GM19193 (cell line): ENCODE measurements around the gene PLRG1.
A peak's percentile ranks its signal among the peaks of the same experiment; 100 is the strongest.

Source experiments
- POLR2A ChIP-seq: IDR thresholded peaks from 4 replicates; pipeline ENCODE4 v1.6.1; 2011; ENCODE audit not compliant: insufficient read depth, insufficient read length; ENCODE audit errors: extremely low read depth

The PLRG1 gene

DNA sequence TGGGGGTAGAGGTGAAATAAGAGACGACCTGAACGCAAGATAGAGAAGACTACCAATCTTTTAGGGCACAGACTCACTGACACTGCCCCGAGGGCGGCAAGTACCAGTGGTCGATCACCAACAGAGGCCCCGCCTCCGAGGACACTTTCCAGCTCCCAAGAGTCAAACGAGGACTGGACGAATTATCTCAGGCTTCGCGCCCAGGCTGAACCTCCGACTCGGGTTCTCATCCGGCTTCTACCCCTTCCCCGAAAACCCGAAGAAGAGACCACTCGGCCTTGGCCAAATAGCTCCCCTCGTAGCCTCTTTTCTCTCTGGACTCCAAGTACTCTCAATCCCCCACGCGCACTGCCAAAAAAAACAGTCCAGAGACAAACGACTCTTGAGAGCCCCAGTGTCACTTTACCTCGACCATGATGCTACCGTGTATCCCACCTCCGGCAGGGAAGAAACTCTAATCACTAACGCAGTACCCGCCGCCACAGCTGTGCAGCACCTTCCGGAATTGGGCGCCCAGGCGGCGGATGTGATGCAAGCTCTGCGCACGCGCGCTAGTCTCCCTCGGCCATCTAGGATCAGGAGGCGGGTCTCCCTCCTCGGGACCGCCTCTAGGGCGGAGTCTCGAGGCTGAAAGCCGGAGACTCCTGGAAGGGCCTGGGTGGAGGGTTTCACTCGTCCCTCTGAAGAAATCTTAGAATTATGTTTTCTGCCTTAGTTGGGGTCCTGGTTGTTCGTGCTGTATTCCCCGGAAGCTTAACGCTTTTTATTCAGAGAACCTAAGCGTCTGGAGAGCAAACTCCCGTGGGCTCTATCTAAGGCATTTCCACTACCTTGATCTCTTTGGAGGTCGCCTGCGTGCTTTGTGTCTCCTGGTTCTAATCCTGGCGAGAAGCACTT lies at the start of gene PLRG1:
Gene PLRG1, minus strand, starts transcription at position 507 of the 897 bp plus-strand sequence. Its CDS starts 92 bp downstream, at position 415.
- peak; percentile 86 for TF ChIP-seq POLR2A

DNA sequence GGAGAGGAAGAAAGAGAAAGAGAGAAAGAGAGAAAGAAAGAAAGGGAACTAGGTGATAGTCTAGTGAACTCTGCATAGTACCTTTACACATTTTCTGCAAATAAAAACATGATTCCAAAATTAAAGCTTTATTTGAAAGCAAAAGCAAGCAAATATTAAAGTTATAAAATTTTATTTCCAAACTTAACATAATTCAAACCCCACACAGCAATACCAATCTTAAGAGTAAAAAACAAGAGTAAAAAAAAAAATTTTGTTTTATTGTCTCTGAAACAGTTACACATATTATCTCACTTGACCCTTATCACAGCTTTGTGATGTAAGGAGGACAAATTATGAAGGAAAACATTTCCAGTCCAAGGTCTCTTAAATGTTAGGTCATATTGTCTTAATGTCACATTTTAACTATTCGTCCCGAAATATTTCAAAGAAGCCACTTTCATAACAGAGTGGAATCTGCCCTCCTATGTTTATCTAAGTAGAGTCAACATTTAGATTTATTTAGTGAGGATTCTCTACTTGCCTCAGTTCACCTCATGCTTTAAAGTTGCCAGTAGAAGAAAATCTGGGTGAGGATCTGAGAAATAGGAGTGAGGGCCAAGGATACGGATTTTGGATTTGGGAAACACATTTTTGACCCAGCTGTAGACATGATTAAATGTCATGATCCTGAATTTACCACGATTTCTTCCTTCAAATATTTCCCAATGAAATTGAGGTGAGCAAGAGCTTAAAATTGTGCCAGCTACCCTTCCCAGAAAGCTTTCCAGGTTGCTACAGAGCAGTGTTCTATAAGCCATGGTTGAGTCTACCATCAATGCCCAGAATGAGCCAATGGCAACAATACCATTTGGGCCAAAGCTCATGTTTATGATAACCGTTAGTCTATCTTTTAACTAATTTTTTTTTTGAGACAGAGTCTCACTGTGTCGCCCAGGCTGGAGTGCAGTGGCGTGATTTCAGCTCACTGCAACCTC lies 47.9 kb upstream of the PLRG1 start:
- TF ChIP-seq POLR2A: no peak

DNA sequence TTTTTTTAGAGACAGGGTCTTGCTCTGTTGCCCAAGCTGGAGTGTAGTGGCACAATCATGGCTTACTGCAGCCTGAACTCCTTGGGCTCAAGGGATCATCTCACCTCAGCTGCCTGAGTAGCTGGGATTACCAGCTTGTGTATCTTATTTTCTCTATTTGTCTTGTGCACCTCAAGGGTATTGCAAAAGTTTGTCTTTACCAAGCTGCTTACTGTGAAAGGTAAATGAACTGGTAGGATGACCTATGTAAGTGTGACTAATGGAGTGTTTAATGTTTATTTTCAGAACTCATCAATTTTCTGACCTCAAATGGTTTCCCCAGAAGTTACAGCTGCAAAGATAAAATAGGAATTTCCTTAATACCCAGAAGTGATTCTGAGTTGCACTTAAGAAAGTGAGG lies 45.6 kb upstream of the PLRG1 start:
- TF ChIP-seq POLR2A: no peak

DNA sequence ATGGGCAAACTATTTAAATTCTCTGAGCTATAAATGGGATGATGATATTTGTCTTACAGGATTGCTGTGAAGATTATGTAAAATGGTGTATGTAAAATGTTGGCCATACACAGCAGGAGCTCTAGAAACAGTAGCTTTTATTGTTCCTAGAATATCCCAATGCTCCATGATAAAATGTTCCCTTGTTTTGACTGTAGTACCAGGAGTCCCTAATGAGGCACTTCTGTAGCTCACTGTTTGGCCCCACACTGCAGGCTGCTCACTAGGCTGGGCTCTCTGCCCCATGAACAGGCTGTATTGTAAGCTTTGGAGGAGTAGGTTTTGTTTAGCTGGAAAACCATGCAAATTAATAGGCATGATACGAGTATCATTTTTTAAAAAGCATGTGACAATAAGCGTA lies 43.7 kb upstream of the PLRG1 start:
- no peak for TF ChIP-seq POLR2A

DNA sequence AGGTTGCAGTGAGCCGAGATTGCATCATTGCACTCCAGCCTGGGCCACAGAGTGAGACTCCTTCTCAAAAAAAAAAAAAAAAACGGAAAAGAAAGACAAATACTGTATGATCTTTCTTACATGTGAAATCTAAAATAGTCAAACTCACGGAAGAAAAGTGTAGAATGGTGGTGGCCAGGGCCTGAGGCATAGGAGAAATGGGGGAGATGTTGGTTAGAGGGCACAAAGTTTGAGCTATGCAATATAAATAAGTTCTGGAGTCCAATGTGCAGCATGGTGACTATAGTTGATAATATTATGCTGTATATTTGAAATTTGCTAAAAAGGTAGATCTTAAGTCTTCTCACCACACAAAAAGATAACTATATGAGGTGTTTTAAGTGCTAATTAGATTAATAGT lies 41.7 kb upstream of the PLRG1 start:
- TF ChIP-seq POLR2A: no peak

DNA sequence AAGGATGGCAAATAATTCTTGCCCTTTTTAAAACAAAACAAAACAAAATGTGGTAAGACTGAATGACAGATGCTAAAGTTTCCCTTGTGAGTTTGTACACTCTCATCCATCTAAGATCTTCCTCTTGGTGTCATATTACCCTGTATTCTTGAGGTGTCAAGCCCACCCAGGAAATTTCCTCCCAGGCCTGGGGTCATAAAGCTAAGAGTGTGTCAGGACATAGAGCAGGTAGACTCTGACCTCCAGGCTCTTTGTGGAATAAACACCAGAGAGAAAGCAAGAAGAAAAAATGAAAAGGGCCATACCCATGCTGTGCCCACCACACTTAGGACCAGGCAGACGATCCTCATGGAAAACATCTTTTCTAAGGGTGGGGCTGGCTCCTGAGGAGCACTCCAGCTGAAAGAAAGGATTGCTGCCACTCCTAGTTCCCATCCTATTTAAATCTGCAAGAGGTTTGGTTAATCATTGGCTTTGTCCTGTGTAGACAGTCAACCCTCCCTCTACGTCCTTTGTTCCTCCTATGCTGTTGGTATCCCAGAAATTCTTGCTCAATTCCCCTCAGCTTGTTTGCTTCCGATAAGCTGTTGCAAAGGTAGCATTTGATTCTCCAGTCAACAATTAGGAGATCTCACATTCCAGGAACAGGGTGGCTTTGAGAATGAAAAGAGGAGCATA lies 40.3 kb upstream of the PLRG1 start, which contains the start of gene FGA:
Gene FGA, minus strand, starts transcription at position 414 of the 678 bp plus-strand sequence. Its CDS starts 55 bp downstream, at position 359.
- no peak for TF ChIP-seq POLR2A

DNA sequence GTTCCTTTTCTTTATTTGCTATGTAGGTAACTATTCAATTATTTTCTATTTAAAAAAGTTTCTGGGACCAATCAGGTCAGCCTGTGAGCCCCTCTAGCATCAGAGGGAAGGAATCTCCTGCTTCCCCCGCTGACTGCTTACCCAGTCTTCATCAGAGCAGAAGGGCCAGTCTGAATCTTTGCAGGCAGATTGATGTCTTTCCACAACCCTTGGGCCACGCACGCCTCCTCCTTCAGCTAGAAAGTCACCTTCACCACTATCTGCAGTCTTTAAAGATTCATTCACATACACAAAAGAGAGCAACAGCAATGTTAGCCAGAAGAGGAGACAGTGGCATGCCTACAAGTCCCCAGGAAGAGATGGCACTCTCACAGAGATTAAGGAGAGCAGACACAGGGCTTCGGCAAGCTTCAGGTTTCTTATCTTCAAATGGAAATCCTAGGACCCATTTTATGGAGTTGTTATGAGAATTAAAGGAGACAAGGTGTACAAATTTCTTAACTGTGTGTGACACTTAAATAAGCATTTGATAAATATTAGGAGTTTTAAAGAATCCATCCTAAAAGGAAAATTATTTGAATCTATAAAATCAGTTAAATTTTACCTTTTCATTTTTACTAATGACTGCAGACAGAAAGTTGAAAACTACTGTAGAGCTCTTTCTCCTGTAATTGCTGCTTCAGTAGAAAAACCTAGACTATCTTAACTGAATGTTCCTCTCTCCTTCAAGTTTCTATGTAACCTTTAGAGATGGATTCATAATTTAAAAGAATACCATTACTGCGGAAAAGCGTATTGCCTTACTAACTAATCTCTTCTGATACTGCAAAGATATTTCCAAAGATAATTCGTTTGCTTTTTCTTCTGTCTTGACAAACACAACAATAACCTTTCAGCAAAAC lies 39.3 kb upstream of the PLRG1 start:
- no peak for TF ChIP-seq POLR2A

DNA sequence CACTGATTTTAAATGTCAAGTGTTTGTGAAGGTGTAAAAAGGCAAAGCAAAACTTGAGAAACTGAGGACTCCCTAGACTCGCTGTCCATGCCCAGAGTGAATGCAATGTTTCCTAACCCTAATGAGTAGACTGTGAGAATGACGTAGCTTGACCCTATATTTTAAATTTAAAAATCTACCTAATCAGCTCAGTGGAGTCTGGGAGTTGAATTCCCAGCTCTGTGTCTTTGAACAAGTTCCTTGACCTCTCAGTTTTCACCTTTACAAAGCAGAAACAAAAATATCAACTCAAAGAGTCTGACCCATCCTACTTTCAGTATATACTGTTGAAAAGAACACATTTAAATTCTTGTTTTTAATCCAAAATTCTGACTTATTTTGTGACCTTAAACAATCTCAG lies 38.0 kb upstream of the PLRG1 start:
- no peak for TF ChIP-seq POLR2A

DNA sequence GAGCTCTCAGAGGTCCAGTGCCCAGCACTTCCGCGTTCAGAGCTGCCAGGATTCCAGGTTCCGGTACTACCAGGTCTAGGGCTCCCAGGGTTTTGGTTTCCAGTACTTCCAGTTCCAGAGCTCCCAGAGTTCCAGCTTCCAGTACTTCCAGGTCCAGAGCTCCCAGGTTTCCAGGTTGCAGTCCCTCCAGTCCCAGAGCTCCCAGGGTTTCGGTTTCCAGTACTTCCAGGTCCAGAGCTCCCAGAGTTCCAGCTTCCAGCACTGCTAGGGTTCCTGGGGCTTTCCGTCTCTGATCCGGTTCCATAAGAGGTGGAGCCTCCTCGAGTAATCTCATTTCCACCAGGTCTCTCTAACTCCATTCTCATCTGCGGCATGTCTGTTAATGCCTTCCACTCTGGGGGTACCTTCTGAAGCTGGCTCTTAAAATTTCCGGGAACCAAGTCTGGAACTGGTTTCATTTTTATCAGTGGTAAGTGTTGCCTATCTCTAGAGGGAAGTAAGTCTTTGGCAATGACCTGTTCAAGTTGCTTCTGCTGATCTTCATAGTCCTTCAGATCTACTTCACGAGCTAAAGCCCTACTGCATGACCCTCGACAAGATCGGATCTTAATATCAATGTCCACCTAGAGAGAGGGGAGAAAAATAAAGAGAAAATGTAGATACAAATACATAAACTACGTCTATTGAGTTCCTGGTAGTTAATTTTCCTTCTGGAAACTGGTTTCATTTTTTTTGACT lies 36.3 kb upstream of the PLRG1 start:
- TF ChIP-seq POLR2A: no peak

DNA sequence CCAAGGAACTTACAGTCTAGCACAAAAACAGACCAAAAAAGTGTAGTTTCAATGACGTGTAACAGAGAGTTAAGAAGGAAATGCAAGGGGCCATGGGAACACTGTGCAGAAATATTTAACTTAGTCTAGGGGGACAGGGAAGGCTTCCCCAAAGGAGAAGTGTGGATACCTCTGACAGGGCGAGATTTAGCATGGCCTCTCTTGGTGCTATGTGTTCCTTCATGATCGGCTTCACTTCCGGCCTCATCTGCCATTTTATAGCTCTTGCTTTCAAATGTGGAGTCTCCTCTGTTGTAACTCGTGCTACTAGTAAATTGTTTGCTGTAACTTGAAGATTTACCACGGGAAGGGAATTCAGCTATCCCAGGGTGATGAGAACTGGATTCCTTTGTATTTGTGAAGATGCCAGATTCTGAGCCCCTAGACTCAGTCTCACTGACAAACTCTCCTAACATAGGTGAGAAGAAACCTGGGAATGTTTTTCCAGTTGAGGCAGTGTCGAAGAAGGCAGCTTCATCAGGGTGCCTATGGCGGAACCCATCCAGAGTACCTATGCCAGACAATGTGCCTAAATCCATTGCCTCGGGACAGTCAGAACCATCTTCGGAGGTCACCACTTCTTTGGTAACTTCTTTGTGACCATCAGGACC lies 35.3 kb upstream of the PLRG1 start:
- no peak for TF ChIP-seq POLR2A

DNA sequence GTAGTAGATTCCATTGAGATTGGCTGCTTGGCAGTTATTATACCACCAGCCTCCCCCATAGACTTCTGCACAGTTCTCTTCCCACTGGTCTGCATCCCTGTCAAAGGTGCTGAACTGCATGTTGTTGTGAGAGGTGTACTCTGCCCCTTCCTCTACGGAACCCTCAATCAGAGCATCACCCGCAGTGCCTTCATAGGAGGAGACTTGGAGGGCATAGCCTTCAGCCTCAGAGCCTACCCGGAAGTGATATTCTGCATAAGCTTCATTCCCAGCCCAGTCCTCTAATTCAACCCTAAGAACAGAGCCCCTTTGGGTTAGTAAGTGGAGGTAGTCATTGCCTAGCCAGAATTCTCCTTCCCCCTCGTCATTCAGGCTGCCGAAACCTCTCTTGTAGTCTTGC lies 34.1 kb upstream of the PLRG1 start:
- TF ChIP-seq POLR2A: no peak

DNA sequence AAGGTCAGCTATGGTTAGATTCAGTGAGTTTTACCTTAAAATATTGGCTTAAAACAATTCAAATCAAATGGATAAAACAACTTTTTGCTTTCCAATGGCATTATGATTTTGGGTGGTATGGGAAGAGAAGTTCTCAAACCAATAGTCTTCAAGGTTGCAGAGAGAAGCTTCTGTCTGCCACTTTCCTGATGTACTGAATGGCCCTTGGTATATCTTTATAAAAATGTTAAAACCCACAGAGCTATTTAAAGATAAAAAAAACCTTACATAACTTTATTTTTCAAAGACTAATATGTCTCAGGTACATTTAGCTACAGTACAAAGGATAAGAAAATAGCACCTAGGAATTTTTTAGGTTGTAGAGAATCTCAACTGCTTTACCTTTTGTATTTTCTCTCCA lies 33.5 kb upstream of the PLRG1 start:
- no peak for TF ChIP-seq POLR2A

DNA sequence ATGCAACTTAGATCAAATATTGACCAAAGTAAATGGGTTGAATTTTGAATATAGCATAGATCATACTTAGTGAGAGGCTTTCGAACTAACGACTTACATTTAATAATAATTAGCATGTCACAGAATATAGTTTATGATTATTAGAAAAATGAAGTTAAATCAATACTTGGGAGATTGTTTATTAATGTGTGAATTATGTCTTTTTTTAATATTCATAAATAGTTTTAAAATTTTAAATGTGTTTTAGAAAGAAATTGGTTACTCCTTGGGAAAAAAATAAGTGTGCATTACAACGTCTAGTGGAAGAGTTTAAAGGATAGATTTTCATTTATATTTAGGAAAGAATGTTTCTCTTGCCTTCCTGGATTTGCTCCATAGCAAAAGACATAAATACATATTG lies 33.0 kb upstream of the PLRG1 start:
- no peak for TF ChIP-seq POLR2A

DNA sequence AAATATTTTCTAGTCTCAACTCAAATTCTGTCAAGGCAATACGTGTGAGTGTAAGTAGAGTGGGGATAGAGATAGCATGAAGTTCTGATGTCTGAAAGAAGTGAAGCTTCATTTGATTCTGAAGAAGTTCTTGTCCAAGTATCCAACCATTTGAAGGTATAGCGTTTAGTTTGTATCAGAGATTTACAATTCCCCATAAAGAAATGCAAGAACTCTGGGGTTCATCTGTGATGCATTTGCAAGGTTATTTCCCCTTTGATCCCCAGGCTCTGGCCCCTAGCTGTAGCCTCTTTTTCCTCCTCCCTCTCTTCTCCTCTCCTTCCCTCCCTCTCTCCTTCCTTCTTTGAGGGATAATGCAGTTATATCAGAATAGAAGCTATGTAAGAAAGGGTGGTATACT lies 32.5 kb upstream of the PLRG1 start:
- no peak for TF ChIP-seq POLR2A
